BE2C (cell line): Measurements from ENCODE around the gene PRRG2. TPM values are rescaled to one million over a fixed set of nuclear protein-coding genes. Genes with fewer than 3 reads are reported as not detected.

Experiments
- DNase-seq: peaks from one replicate; pipeline ENCODE4 v3.0.0-alpha.2; 2020
- H3K27me3 ChIP-seq: fragments of 250-450 bp; sonication (Bioruptor Pico); 2 replicates; pipeline ENCODE4 v1.5.1; 2020; ENCODE audit warnings: mild to moderate bottlenecking
- H3K36me3 ChIP-seq: fragments of 250-450 bp; sonication (Bioruptor Pico); 2 replicates; pipeline ENCODE4 v1.5.1; 2020; ENCODE audit warnings: mild to moderate bottlenecking
- H3K4me1 ChIP-seq: fragments of 250-450 bp; sonication (Bioruptor Pico); 2 replicates; pipeline ENCODE4 v1.5.1; 2020
- H3K4me3 ChIP-seq: 2 replicates; pipeline ENCODE4 v1.5.1; 2011; ENCODE audit warnings: low read depth, low read length
- H3K9me3 ChIP-seq: fragments of 250-450 bp; sonication (Bioruptor Pico); 2 replicates; pipeline ENCODE4 v1.5.1; 2020
- CTCF ChIP-seq: IDR thresholded peaks from 2 replicates; pipeline ENCODE4 v1.5.1; 2012; ENCODE audit warnings: mild to moderate bottlenecking, low read depth, low read length
- polyA plus RNA-seq: library from polyadenylated mRNA; unstranded; fragments of >200 nt; gene quantifications from one replicate; pipeline ENCODE4 v1.2.1, GENCODE V29; 2012; ENCODE audit warnings: low read depth, missing spikeins; ENCODE audit not compliant: insufficient read length, insufficient read depth

Gene PRRG2
- not detected for polyA plus RNA-seq

GRCh38 chr19:49581007-49581508 is at the start of gene PRRG2:
Gene PRRG2 (plus strand): TSS chr19:49581316. CDS start chr19:49583220, 1,904 bp downstream.
- TF ChIP-seq CTCF = no peak
- peak within 1 kb of the TSS; percentile 78 for H3K4me3 ChIP-seq
- peaks cover 5% of the 10 kb centered on the region; the same call in 1 of the 2 replicates for H3K36me3 ChIP-seq
- H3K4me1 ChIP-seq = peaks cover 5% of the 10 kb centered on the region; the same call in 1 of the 2 replicates
- DNase-seq = no peak
- no peaks in the 10 kb centered on the region for H3K9me3 ChIP-seq
- H3K27me3 ChIP-seq = no peaks in the 10 kb centered on the region

GRCh38 chr19:49533551-49534488 is 47.3 kb upstream of the PRRG2 start:
- no peaks in the 10 kb centered on the region for H3K9me3 ChIP-seq
- no peaks in the 10 kb centered on the region for H3K27me3 ChIP-seq
- TF ChIP-seq CTCF = peak; percentile 29; the same call in 1 of the 2 replicates
- DNase-seq = peak; percentile 88
- peak overlapping the region; percentile 64 for H3K4me3 ChIP-seq
- peaks cover 5% of the 10 kb centered on the region; the same call in 1 of the 2 replicates for H3K4me1 ChIP-seq
- H3K36me3 ChIP-seq = no peaks in the 10 kb centered on the region

- Histone ChIP-seq H3K9me3 (no peaks in the 10 kb centered on the region), H3K4me3 (peak overlapping the region; percentile 64; the same call in 1 of the 2 replicates), H3K36me3 (no peaks in the 10 kb centered on the region), H3K27me3 (no peaks in the 10 kb centered on the region), H3K4me1 (peaks cover 5% of the 10 kb centered on the region; the same call in 1 of the 2 replicates)
- no peak for TF ChIP-seq CTCF
- no peak for DNase-seq
These were observed 46.3 kb upstream of the PRRG2 start for GRCh38 chr19:49534632-49535385.

GRCh38 chr19:49536921-49537462 is 44.1 kb upstream of the PRRG2 start:
- no peak overlapping the region for H3K4me3 ChIP-seq
- H3K27me3 ChIP-seq = no peaks in the 10 kb centered on the region
- no peaks in the 10 kb centered on the region for H3K9me3 ChIP-seq
- no peak for DNase-seq
- no peaks in the 10 kb centered on the region for H3K36me3 ChIP-seq
- no peak for TF ChIP-seq CTCF
- H3K4me1 ChIP-seq = peaks cover 5% of the 10 kb centered on the region; the same call in 1 of the 2 replicates

GRCh38 chr19:49538643-49539042 is 42.5 kb upstream of the PRRG2 start:
- Histone ChIP-seq H3K27me3 (no peaks in the 10 kb centered on the region), H3K9me3 (no peaks in the 10 kb centered on the region), H3K36me3 (no peaks in the 10 kb centered on the region), H3K4me1 (no peaks in the 10 kb centered on the region), H3K4me3 (no peak overlapping the region)
- no peak for DNase-seq
- TF ChIP-seq CTCF = no peak
